Midbrain (tissue), 1 donor: ENCODE data around the gene ABHD1.

Source experiments
- DNase-seq: peaks from one replicate; lab custom pipeline; 2025; lab: John Stamatoyannopoulos, UW

The ABHD1 gene

GRCh38 chr2:27086724-27087593 lies 36.7 kb upstream of the ABHD1 start, which contains the start of gene KHK:
TSS of gene KHK (plus strand) at chr2:27086772. CDS start at chr2:27087260, 488 bp downstream.
- no peak for DNase-seq

GRCh38 chr2:27087823-27088410 lies 35.7 kb upstream of the ABHD1 start:
- DNase-seq, result no peak

GRCh38 chr2:27088634-27089033 lies 35.0 kb upstream of the ABHD1 start:
- no peak for DNase-seq

- DNase-seq, result no peak
Measured at GRCh38 chr2:27089111-27089954, 34.3 kb upstream of the ABHD1 start.

- no peak for DNase-seq
Measured at GRCh38 chr2:27091746-27092695, 31.6 kb upstream of the ABHD1 start.

GRCh38 chr2:27092696-27093429 lies 30.8 kb upstream of the ABHD1 start:
- no peak for DNase-seq

- no peak for DNase-seq
Measured at GRCh38 chr2:27093430-27094352, 29.9 kb upstream of the ABHD1 start.

- DNase-seq, result no peak
Measured at GRCh38 chr2:27094353-27094984, 29.1 kb upstream of the ABHD1 start.

GRCh38 chr2:27095427-27095744 lies 28.2 kb upstream of the ABHD1 start:
- no peak for DNase-seq

GRCh38 chr2:27095745-27096651 lies 27.6 kb upstream of the ABHD1 start:
- DNase-seq, result peak; percentile 79

- DNase-seq, result no peak
Measured at GRCh38 chr2:27096748-27097297, 26.8 kb upstream of the ABHD1 start.

- no peak for DNase-seq
Measured at GRCh38 chr2:27097341-27097740, 26.3 kb upstream of the ABHD1 start.

- no peak for DNase-seq
Measured at GRCh38 chr2:27099334-27099955, 24.2 kb upstream of the ABHD1 start.

- DNase-seq, result no peak
Measured at GRCh38 chr2:27100036-27100435, 23.6 kb upstream of the ABHD1 start.

- no peak for DNase-seq
Measured at GRCh38 chr2:27102329-27102728, 21.3 kb upstream of the ABHD1 start.

GRCh38 chr2:27105981-27106380 lies 17.6 kb upstream of the ABHD1 start:
- DNase-seq, result no peak

- DNase-seq, result no peak
Measured at GRCh38 chr2:27108221-27108620, 15.4 kb upstream of the ABHD1 start.
